ENCODE measurements around the gene ARL15.

ARL15 gene

GRCh38 chr5:54242297-54242696 is 68.1 kb downstream of the ARL15 start:
- no peak for DNase-seq

DNA sequence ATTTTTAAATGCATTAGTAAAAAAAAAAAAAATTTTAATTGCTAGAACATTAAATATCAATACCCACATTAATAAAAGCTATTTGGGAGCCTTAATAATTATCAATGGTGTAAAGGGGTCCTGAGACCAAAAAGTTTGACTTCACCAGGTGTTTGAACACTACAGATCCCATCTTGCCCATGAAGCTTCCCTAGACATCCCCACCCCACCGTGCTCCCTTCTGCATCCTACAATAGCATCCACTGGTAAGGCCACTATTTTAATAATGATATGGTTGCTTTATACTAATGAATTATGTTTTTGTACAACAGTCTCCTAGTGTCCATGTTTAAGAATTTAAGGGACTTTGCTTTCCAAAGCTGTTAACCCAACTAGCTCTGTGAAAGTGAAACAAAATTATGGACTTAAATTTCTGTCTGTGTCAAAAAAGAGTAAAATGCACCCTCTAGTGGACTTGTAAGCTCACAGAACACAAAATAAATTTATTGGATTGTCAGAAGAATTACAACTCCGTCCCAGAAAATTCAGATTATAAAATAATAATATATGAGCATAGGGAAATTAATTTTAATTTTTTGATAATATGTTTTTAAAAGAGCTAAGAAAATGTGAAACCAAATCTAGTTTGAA is 76.0 kb downstream of the ARL15 start:
- no peak for DNase-seq

GRCh38 chr5:54230936-54231685 is 79.3 kb downstream of the ARL15 start:
- no peak for DNase-seq

GRCh38 chr5:54229041-54229780 is 81.2 kb downstream of the ARL15 start:
- peak; percentile 74 for DNase-seq

DNA sequence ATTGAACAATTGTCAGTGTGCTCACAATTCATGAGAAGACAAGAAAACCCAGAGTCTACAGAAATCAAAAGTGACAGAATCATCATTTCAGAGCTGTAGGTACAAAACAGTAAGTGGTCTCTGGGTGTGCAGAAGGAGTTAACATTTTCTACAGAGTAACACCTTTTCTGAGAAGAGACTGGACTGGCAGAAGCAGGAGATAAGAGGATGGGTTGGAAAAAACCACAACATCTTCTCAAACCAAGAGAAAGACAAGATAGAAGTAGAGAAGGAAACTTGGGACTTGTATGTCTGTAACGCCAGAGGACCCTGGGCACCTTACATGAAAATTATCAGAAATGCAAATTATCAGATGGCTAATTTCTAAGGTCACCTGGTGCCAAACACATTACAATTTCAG is 82.6 kb downstream of the ARL15 start:
- no peak for DNase-seq

DNA sequence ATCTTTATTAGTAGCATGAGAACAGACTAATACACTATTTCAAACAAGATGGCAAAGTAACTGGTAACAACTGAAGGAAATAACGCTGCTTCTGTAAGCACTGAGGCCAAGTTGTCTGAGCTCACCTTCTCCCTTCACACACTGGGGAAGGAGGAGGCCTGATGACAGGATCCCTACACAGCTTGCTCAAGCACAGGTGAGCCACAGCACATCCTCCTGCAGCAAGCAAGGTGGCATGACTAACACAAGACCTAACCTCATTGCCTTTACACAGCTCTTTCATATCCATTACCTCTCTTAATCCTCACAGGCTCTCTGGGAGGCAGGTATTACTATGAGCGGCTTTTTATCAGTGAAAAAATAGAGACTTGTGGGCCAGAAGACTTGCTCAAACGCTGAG is 83.3 kb downstream of the ARL15 start:
- no peak for DNase-seq

- no peak for DNase-seq
These were observed 84.2 kb downstream of the ARL15 start for GRCh38 chr5:54226215-54226614.

- no peak for DNase-seq
These were observed 86.1 kb downstream of the ARL15 start for GRCh38 chr5:54224103-54224826.

DNA sequence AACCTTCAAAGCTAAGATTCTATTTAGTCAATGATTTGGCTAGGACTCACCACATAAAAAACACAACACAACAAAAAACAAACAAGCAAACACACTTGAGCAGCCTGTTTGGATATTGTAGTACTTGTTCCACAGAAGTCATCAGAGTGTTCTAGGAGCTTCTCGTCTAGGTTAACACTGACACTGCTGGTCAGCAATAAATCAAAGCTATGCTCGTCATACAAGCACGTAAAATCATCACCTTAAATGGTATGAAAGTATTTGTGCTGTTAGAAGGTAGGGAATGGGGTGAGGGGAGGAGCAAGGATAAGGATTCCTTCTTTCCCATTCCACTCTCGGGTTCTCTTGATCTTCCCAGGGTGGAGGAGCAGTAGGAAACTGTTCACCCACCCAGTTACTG is 88.0 kb downstream of the ARL15 start:
- no peak for DNase-seq

- no peak for DNase-seq
These were observed 89.2 kb downstream of the ARL15 start for GRCh38 chr5:54221135-54221534.

DNA sequence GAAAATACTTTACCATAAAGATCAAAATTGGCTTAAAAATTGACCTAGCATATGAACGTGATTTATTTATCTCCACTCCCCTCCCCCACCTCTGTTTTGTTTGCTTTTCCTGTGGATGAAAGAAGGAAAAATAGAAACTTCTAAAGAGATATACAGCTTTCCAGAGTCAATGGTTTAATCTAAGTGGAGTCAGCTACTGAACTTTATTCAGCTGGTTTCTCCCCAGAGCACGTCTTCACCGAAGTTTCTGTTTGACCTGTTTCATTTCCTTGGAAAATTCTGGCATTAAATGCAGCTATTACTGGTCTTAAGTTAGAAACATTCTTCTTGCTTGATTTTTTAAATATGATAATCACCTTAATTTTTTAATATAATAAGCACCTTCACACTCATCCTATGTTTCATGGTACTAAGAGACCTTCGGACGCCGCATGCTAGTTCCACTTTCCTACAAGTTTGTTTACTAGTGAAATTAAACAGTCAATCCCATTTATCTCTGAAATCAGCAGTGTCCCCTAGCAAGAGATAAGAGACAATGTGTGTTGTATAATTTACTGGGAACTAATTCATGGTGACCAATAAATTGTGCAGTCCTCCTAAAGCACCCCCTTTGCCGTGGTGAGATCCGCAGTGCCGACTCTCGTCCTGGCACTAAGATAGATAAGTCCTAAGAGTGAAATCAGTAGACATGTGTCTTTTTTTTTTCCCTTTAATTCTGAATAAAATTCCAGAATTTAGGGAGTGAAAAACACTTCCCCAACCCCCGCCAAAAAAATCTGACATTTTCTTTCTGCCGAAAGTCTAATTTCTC is 89.9 kb downstream of the ARL15 start:
- DNase-seq, result no peak

- peak; percentile 20 for DNase-seq
These were observed 92.4 kb downstream of the ARL15 start for GRCh38 chr5:54217826-54218503.

DNA sequence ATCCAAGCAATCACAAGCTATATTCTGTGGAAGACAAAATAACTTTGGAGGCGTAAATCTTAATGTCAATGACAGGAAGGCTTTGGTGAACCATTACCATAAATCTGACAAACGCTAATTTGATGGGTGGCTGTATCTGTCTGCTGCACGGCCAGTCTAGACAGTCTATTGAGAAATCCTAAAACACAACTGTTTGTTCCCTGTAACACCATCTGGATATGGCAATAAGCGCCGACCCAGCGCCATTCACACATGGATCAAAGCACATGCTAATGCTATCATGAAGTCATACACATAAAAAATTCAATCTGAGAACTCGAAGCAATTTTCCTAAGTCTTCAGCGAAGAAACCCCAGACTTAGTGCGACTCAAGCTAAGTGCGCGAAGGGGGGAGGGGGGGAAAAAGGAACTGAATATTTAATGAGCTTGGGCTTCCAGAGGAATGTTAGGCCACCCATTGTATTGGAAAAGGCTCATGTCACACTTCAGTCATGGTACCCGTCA is 95.1 kb downstream of the ARL15 start:
- DNase-seq, result no peak

DNA sequence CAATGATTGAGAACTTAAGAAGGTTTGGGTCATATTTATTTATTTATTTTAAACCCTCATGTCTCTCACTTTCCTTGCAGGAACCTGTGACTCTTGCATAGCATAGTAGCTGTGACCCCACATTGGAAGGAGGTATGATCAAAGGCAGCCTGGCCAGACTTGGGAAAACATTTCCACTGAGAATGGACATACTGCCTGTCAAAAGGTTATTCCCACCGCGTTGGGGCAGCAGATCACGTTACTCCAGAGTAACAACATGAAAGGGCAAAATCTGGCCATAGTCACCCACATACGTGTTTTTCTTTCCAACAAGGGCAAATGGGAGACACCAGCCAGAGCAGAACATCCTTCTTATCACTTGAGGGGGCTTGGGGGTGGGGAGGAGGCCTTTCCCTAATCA is 95.7 kb downstream of the ARL15 start:
- DNase-seq, result no peak

DNA sequence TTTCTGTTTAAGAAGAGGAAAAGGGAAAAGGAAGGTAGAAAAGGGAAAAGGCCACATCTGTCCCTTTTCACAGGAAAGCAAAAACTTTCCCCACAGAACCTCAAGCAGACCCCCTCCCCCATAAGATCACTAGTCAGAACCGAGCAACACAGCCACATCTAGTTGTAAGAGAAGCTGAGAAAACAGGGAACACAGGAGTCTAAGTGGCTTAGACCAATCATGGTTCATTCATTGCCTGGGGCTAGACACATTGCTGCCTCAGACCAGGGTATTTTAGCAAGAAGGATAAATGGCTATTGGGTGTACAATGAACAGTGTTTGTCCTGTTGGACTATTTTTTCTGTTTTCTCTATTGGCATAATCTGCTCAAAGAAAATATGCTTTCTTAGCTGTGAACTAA is 98.0 kb downstream of the ARL15 start:
- no peak for DNase-seq

GRCh38 chr5:54211912-54212311 is 98.5 kb downstream of the ARL15 start:
- no peak for DNase-seq

GRCh38 chr5:54207566-54207965 is 102.8 kb downstream of the ARL15 start:
- no peak for DNase-seq

DNA sequence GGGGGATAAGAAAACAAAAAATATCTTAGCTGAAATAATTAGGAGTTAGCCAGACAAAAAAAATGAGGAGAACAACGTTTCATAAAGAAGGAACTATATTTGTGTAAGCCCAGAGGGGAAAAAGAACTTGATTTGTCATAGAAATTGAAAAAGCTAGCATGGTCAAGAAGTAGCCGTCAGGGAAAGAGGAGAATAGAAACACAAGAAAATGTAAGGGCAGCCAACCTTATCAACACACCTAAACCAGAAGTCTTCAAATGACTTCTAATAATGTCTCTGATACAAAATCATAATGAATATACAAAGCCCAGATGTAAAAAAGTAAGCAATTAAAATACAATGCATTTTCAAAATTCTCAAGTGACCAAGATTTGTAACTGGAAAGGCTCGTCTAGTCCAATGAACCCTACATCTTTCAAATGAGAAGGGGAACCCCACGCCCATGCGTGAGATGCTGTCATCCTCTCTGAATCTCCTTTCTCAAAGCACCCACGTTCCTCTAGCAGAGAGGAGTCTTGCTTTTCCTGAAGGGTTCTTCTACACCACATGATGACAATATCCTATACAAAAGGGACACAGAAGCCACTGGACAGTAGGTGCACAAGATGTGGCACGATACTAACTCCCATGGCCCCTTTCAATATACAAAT is 103.7 kb downstream of the ARL15 start:
- DNase-seq, result no peak

DNA sequence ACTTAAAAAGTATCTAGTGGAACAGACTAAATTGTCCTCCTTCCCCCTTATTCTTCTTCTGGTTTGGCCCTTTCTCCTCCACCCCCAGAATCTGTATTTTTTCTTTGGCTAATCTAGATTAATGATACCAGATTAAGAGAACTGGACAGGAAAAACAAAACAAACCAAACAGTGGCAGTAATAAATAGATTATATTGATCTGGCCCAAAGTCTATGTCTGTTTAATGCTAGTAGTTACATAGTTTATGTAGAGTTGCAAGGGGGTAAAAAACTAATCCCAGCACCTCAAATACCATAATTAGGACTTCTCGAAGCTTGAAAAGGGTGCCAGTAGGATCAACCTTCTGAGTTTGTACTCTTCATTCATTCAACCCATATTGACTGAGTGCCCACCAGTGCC is 104.5 kb downstream of the ARL15 start:
- no peak for DNase-seq

DNA sequence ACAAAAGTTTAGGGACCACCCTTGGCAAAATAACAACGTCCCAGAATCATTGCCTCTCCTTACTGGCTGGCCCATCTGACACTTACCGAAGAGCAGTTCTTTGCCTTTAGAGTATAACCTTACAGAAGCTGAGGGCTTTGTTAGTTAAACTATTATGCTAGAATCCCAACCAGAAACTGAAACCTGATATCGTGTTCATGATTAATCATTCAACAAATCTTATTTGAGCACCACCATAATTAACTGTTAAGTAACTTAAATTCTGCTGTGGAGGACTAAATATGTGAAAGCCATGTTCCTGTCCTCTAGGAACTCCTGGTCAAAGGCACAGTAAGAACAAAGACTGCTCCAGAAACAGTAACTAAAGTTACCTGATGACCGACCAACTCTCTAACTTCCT is 104.9 kb downstream of the ARL15 start:
- no peak for DNase-seq

DNA sequence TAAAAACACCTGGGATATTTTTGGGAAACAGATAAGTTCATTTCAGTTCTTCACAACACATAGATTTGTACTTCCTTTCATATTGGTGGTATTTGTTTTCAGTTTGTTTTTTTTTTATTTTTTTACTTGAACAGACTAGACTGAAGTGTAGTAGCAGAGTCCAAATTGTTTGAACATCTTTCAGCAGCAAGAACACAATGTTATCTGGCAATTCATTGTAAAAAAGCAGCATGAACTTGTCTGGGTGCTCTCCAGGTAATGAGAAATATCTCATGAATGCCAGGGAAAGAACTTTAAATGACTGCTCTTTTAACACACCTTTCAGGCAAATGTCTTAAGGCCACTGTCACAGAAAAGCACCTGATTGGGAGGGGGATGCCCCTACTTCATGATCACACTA is 113.4 kb downstream of the ARL15 start:
- no peak for DNase-seq
